HG03066 (cell line): ENCODE measurements around the gene COL12A1.

ENCODE experiments used
- ATAC-seq: cut with Tn5 transposase; IDR thresholded peaks from one replicate; pipeline ENCODE4 v1.9.1; 2021; ENCODE audit warnings: low read depth; ENCODE audit not compliant: unreplicated experiment

The COL12A1 gene

DNA sequence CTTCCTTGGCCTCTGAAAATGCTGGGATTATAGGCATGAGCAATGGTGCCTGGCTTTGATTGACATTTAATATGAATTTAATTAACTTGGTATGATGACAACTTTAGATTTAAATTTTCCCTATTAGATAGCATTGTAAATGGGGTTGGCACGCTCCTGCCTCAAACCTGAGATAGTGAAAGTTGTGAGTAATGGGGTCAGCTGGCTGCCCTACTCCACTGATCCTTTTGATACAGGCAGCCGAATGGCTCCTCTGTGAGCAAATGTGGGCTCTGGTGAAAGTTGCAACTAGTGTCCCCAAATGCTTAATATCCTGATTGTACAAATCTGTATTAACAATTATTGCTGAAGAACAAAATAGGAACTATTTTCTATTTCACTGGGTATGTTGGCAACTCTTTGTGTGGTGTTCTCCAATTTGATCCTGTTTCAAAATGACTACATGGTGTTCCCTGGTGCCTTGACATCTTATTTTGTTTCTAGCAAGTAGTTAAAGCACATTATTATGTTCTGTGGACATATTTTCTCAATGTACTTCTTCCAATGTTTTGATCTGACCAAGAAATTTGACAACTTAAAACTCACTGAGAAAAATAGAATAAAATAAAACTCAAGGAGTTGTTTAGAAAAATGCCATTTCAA, 97.4 kb downstream of the COL12A1 start:
- no peak for ATAC-seq

DNA sequence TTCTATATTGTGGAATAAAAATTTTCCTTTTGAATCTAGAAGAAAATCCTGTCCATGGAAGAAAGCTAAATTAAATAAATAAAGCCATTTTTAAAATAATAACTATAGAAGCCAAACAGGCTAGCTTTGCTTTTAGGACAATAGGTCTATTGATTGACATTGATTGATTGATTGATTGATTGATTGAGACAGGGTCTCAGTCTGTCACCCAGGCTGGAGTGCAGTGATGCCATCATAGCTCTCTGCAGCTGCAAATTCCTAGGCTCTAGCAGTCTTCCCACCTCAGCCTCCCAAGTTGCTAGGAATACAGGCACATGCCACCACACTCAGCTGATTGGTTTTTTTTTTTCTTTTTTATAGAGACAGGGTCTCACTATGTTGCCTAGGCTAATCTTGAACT, 97.9 kb downstream of the COL12A1 start:
- no peak for ATAC-seq

DNA sequence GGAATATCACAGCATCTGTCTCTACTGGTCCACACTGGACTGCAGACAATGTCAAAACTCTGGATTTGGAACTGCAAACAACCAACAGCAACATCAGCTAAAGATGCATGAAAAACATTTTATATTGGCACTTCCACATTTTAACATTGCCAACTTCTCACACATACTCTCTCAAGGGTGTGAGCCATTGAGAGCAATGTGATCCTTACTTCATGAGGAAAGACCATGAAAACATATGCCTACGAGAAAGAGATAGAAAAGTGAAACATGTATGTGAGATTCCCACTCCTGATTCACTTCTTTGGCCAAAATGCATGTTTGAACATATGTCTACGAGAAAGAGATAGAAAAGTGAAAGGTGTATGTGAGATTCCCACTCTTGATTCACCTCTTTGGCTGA, 99.4 kb downstream of the COL12A1 start:
- no peak for ATAC-seq

DNA sequence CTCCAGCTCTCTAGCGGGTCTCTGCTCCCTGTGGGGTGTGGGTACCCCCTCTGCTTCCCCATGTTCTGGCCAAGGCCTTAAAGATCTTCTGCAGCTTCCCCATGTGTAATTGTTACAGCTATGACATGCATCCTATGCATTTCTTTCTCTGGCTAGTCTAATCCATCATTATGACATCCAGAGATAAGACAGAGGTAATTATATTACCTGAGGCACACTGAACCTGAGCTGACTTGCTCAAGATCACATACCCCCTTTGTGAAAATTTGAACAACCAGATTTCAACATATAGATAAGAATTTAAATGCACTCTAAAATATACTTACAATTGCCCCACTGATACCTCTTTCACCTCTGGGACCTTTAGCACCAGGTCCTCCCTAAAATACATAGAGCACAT, 102.4 kb downstream of the COL12A1 start:
- no peak for ATAC-seq

DNA sequence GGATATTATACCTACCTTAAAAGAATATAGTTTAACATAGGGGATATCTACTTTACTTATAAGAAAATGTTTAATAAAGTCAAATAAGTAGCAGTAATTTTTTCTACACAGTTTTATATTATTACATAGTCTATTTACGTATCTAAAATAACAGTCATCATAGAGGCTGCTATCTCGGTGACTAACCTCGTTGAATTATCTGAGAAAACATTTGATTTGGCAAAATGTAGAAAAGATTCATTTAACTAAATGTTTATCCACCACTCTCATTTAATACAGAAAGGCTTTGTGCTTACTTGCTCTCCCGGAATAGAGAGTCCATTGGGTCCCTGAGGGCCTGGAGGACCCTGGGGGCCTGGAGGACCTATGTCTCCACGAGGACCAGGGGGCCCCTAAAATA, 103.6 kb downstream of the COL12A1 start:
- ATAC-seq, result no peak

DNA sequence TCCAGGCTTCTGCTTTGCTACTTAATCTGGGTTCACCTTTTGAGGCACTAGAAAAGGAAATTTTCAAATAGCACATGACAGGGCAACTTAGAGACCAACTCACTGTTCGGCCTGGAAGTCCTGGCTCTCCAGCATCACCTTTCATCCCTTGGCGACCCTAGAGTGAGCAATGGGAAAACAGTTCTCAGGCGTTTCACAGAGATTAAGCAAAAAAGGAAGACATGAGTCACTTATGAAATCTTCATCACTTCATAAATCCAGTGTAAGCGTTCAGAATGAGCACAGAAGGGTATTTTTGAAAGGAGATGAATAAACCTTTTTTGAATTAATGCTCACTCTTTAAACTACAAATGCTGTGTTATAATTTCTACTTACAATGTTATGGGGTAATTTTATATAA, 104.0 kb downstream of the COL12A1 start:
- no peak for ATAC-seq

DNA sequence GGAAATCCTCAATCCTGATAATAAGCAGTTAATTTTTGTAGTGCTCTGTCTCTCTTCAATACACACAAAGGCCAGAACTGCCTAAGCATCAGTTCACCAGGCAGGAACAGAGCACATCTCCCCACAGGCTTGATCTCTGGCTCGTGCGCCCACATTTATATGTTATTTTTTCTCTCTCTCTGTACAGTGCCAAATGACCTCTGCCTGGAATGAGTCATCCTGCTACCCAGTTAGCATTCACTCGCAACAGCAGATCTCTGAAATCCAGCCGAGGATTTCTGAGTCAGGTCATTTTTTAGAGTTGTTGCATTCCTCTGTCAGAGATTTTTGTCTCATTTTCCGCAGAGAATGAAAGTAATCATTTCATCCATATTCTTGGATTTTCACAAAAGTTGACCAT, 107.1 kb downstream of the COL12A1 start:
- no peak for ATAC-seq

DNA sequence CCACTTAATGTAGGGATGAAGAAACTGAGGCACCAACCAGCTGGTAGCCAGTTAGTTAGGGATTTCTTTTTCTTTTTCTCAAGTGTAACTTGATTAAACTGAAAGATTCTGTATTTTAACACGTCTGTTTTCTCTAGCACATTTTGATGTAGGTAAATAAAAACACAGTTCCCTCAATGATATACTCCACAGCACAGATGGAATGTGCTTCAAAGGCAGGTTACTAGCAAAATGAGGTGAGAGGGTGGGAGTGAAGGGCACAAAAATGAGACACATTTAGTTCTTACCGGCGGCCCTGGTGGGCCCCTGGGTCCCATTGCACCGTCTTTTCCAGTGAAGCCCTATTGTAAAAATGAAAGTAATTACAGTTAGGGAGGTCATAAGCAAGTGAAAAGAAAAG, 108.9 kb downstream of the COL12A1 start:
- ATAC-seq, result no peak

DNA sequence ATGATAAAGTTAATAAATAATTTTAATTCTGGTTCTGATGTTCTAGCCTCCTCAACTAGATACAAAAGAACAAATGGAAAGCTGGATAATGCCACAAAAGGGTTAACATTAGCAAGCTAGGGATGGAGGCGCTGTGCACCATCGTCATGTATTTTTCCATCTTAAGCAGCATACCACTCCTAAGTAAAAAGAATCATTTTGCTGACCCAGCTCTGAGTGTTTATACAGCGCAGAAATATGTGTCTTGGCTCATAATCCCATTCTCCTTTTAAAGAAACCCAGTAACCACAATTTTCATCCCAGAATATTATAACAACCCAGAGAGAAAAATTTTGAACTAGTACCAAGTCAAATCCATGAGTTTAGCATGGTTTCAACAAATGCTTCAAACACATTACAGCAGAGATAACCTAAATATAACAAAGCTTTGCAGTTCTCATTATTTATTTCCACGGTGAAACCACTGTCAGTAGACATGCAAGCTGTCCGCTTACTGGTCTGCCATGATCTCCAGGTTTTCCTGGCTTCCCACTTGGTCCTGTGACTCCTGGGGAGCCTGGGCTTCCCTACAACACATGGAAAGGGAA, 111.1 kb downstream of the COL12A1 start:
- no peak for ATAC-seq

DNA sequence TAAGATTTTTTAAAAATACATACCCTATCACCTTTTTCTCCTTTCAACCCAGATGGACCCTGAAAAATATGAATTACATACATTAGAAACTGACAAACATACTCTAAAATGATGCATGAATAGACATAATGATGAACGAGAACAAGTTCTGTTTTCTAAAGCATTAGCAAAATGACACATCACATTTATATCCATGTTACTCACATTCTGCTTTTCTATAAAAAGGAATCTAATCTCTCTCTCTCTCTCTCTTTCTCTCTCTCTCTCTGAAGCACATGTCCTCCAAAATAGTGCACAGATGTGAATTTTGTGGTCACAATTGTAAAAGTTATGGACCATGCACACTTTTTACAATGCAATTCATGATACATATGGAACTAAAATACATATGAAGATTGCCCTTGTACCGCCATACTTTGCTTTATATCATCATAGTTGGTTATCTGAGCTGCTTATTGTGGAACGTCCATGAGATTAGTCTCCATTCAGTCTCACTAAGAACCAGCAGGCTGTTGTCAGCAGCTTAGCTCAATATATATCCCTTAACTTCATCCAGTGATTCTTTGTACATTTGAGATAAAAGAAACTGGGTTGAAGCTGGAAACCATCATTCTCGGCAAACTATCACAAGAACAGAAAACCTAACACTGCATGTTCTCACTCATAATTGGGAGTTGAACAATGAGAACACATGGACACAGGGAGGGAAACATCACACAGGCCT, 114.2 kb downstream of the COL12A1 start:
- no peak for ATAC-seq

DNA sequence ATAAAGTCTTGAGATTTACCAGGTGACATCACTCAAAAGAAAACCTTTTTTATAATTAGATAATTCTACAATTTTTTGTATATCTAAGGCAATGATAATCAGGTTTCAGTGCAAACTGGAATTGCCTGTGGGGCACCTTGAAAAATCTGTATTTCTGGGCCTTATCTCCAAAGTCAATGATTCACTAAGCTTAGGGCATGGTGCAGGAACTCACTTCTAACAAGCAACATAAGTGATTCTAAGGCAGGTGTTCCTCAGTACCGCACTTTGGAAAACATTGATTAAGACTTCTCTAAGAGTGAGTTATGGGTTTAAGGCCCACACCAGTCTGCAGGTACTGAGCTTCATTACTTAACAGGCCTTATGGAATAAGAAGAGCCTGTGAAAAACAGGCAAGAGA, 115.3 kb downstream of the COL12A1 start:
- ATAC-seq, result no peak

DNA sequence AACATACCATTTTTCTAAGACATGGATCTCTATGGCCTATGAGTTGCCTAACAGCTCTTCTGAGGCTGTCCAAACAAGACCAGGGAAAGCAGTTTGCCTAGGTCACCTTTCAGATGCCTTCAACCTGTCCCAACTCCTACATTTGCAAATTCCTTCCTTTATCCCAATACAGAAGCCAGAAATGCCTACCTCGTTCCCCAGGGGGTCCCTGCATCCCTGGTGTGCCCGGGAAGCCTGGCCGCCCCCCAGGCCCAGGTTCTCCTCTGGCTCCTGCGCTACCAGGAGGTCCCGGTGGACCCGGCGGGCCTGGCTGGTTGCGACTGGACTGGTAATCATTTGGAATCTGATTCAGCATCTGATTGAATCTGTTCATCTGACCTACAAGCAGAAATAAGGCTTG, 115.9 kb downstream of the COL12A1 start:
- ATAC-seq, result no peak

DNA sequence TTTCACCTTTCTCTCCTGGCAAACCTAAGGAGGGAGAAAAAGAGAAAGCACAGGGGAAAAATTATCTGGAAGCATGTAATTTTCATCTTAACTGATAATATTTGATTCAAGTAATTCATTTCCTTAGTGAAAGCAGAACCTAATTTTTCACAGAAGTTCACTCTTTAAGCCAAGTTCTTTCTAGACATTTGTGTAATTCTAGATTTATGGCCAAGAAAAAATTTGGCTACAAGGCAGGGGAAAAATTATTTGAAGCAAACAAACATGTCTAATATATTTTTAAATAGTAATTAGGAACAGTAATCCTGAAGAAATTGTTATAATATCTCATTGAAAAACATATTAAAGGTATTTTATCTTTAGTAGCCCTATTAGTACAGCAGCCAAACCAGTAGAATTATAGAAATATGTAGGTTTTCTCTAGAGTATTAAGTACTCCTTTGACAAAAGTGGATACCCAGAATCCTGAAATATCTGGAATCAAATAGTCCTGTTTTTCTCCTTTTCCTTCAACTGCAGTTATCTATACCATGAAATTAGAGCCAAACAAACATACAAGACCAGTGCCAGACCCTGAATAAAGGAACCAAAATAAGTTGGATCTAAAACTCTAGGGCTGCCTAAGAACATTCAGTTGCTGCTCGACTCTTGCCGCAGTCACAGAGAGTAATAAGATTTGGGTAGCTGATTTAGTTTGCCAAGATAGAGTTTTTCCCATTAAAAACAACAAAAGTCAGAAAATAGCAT, 116.5 kb downstream of the COL12A1 start:
- ATAC-seq, result no peak

DNA sequence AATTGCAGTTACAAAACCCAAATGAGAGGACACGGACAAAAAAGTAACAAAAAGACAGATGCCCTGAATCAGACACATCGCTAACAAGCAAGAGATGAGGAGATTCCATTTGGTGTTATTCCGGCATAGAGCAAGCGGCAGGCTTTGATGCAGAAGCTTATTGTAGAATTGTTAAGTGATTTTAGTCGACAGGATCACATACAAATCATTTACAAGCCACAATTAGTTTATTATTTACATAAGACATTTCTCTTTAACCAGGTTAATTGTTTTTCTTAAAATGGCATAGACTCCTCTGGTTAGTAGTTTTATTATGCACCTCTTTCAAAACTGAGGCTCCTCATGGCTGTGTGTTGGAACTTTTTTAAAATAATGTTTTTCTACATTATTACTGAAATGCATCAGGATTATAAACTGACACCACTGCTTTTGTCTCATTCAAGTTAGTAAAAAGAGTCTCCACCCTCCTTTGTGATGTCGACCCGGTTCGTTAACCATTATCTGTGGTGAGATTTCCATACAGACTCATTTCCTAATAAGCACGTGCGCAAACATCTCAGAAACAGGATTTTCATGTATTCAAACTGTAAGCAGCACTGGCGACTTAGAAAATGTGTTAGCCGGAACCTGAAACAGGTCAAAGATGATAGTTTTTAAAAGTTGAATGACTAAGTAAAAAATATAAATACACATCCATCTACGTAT, 119.8 kb downstream of the COL12A1 start:
- ATAC-seq, result no peak

DNA sequence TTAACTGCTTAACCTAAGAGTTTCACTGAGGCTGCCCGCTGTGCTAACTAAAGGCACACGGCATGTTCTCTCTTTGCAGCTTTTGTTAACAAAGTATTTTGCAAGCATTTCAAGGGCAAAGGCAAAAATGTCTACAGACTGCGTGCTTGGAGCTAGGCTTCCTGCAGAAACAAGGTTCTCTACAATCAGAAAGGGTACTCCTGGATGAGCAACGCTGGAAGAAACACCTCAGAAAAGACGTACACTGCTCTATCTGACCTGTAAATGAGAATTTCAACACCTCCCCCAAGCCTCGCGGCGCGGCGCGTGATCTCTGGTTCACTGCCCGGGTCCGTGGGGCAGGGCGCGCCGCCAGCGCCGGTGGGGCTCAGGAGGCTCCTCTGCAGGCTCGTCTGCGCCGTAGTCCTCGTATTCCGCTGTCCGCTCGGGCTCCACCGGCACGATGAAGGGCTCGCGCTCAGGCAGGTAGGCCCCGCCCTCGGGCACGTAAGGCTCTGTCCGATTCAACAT, 120.9 kb downstream of the COL12A1 start:
- ATAC-seq, result no peak

DNA sequence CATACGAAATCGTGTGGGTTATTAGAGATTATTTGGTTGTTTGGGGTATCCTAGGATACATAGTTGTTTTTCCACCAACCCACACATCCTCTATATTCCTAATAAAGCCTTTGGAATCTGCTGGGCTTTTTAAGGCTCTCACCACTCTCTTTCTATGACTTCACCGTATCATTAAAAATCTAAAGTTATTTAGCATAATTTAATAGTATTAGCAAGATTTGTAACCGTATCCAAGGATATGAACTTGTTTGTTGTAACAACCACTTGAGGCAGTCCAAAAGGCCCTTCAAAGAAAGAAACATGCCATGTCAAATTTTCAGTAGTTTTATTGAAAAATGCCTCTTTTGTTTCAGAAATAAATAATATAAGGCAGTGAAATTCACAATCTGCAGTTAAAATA, 121.8 kb downstream of the COL12A1 start:
- ATAC-seq, result no peak

DNA sequence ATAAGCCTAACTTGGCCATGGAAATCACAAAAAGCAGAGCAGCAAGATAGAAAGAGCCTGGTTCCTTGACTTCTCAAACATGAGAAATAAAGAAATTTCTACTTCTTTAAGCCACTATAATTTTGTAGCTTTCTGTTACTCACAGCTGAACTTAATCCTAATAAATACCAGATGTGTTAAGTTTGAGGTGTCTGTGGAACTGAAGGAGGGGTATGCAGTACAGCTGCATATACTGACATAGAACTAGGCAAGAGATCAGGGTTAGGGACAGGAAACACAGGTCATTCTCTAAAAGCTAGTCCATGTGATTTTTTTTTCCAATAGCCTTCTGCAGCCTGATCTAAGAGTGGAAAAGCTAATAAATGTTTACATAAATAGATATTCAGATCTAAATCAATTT, 123.9 kb downstream of the COL12A1 start:
- ATAC-seq, result no peak

DNA sequence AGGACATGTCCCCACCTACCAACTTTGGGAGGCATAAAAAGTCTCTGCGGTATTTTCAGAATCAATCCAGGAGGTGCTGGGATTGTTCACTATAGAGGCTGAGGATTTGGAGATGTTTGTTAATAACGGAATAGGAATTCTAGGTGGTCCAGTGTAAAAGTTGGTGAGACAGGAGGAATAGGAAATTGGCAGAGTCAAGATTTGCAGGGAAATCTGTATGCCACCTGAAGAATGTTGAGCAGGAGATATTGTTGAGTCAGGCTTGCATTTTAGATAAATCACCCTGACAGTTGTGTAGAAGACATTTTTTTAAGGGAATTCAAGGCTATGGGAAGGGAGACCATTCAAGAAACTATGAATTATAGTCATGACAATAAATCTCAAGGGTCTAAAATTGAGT, 124.8 kb downstream of the COL12A1 start:
- no peak for ATAC-seq

DNA sequence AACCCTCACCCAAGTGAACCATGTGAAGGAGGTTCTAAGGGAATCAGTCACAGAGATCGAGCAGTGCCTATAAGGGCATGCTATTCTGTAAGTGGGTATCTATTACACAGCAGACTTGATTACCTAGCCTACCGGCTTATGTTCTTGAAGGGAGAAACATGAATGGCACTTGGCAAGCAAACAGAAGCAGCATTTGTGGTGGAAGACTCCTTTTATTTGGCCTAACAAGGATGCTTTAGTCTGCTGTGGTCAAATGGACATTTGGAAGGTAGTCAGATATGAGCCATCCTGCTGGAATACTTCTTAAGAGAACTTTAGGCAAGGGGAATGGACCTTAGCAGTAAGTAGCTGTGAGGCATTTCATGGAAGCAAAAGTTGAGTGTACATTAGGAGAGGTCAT, 126.3 kb downstream of the COL12A1 start:
- no peak for ATAC-seq

DNA sequence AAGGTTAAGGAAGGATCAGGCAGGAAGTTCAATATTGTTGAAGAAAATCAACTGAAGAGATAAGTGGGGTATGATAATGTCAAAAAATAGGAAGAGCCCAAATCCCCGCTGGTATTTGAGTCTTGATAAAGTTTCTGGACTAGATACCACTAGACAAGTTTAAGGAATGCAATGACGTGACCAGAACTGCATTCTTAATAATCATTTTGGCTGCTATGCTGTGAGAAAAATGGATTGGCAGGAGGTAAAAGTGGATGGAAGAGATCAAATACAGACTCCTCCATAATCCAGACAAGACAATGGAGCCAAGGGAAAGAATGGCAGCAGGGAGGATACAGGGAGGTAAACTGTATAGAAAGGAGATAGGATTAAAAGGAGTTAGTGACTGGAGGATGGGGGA, 128.2 kb downstream of the COL12A1 start:
- ATAC-seq, result no peak

DNA sequence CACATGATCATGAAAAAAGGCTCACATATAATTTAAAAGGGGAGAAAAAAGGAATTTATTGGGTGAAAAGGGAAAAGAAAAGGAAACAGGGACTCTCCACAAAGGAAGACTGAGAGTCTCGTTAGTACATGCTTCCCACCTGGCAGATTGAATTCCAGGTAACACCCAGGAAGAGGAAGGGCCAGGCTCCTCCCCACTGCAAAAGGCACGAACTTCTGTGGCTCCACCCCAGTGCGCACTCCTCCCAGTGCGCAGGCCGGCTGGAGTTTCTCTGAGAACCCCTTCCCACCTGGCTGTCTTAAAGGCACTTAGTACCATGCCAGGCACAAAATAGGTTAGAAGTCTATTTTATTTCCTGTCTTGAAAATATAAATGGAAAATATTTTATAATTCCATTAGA, 129.8 kb downstream of the COL12A1 start:
- ATAC-seq, result no peak
